IMR-90 (cell line): ENCODE results near the gene INSR. TPM values are rescaled to one million over a fixed set of nuclear protein-coding genes. Genes with fewer than 3 reads are reported as not detected.

Experiments
- ATAC-seq: fragments of 200-7000 bp; cut with Tn5 transposase; 2 replicates; pipeline ENCODE4 v1.9.1; 2020; ENCODE audit warnings: low read depth, mild to moderate bottlenecking, moderate library complexity
- BruUV-seq: library from RNA; stranded (reverse); fragments of 400-500 nt; replicated peaks from 2 replicates; lab custom pipeline; 2021; lab: Mats Ljungman, UMichigan
- CTCF ChIA-PET: fragments of 300-600 bp; formaldehyde crosslinking; extraction: SDS; loops from one replicate; lab custom pipeline; 2021; ENCODE audit warnings: antibody characterized with exemption; lab: Yijun Ruan, JAX
- POLR2A ChIA-PET: fragments of 300-600 bp; sonication (Branson Sonifier 250); formaldehyde crosslinking; loops from one replicate; lab custom pipeline; 2022; ENCODE audit warnings: antibody characterized with exemption; ENCODE audit not compliant: unreplicated experiment; lab: Charles Lee
- DNase-seq: peaks from one replicate; pipeline ENCODE4 v3.0.0; 2013
- H2AFZ ChIP-seq: replicated peaks from 2 replicates; pipeline ENCODE3; 2013; ENCODE audit warnings: low read length, mild to moderate bottlenecking; ENCODE audit not compliant: poor library complexity
- H2AK5ac ChIP-seq: 2 replicates; pipeline ENCODE4 v1.6.1; 2013; ENCODE audit warnings: low read depth, low read length, inconsistent platforms
- H2AK9ac ChIP-seq: replicated peaks from 2 replicates; pipeline ENCODE3; 2013; ENCODE audit warnings: mild to moderate bottlenecking, low read depth, low read length, moderate library complexity; ENCODE audit not compliant: poor library complexity
- H2BK120ac ChIP-seq: 2 replicates; pipeline ENCODE4 v1.6.1; 2013; ENCODE audit warnings: low read depth, low read length, inconsistent platforms
- H2BK15ac ChIP-seq: 3 replicates; pipeline ENCODE4 v1.6.1; 2013; ENCODE audit warnings: low read depth, low read length, inconsistent platforms
- H2BK20ac ChIP-seq: 2 replicates; pipeline ENCODE4 v1.6.1; 2013; ENCODE audit warnings: low read depth, mild to moderate bottlenecking, inconsistent platforms, low read length, moderate library complexity
- H2BK5ac ChIP-seq: 2 replicates; pipeline ENCODE4 v1.6.1; 2013; ENCODE audit warnings: mild to moderate bottlenecking, low read depth, low read length, inconsistent platforms; ENCODE audit not compliant: poor library complexity, severe bottlenecking
- H3K14ac ChIP-seq: replicated peaks from 2 replicates; pipeline ENCODE4 v1.6.1; 2013; ENCODE audit warnings: low read depth, low read length, inconsistent platforms
- H3K18ac ChIP-seq: 2 replicates; pipeline ENCODE4 v1.6.1; 2013; ENCODE audit warnings: low read depth, low read length, control low read depth
- H3K23ac ChIP-seq: 2 replicates; pipeline ENCODE4 v1.6.1; 2013; ENCODE audit warnings: low read depth, low read length, inconsistent platforms
- H3K27ac ChIP-seq: 2 replicates; pipeline ENCODE4 v1.5.1; 2013; ENCODE audit warnings: mild to moderate bottlenecking, control low read depth, low read length; ENCODE audit not compliant: insufficient read depth
- H3K27me3 ChIP-seq: 2 replicates; pipeline ENCODE4 v1.6.1; 2013; ENCODE audit warnings: low read length; ENCODE audit not compliant: control insufficient read depth, insufficient read depth
- H3K36me3 ChIP-seq: 2 replicates; pipeline ENCODE4 v1.6.1; 2013; ENCODE audit warnings: low read length, mixed read lengths; ENCODE audit not compliant: control insufficient read depth, insufficient read depth
- H3K4ac ChIP-seq: 2 replicates; pipeline ENCODE4 v1.6.1; 2013; ENCODE audit warnings: low read depth, low read length, inconsistent platforms
- H3K4me1 ChIP-seq: 2 replicates; pipeline ENCODE4 v1.6.1; 2013; ENCODE audit warnings: low read length, mixed read lengths; ENCODE audit not compliant: control insufficient read depth, insufficient read depth
- H3K4me2 ChIP-seq: 2 replicates; pipeline ENCODE4 v1.6.1; 2013; ENCODE audit warnings: low read depth, mild to moderate bottlenecking, control low read depth, low read length, moderate library complexity
- H3K4me3 ChIP-seq: 2 replicates; pipeline ENCODE4 v1.5.1; 2013; ENCODE audit warnings: low read depth, mild to moderate bottlenecking, control low read depth, low read length, moderate library complexity; ENCODE audit not compliant: insufficient read depth
- H3K56ac ChIP-seq: 2 replicates; pipeline ENCODE4 v1.6.1; 2013; ENCODE audit warnings: low read length, inconsistent platforms; ENCODE audit not compliant: insufficient read depth; ENCODE audit errors: extremely low read depth
- H3K79me1 ChIP-seq, 2 experiments: 2 replicates each; pipeline ENCODE4 v1.6.1; 2013; ENCODE audit warnings: low read length in 2 of 2, inconsistent platforms in 1 of 2, low read depth in 1 of 2
- H3K9ac ChIP-seq: 2 replicates; pipeline ENCODE4 v1.6.1; 2013; ENCODE audit warnings: low read depth, low read length, control low read depth
- H3K9me1 ChIP-seq: 2 replicates; pipeline ENCODE4 v1.6.1; 2013; ENCODE audit warnings: low read length, inconsistent platforms; ENCODE audit not compliant: insufficient read depth
- H3K9me3 ChIP-seq: 2 replicates; pipeline ENCODE4 v1.6.1; 2013; ENCODE audit warnings: low read length; ENCODE audit not compliant: control insufficient read depth, insufficient read depth
- H4K20me1 ChIP-seq: 2 replicates; pipeline ENCODE4 v1.6.1; 2013; ENCODE audit warnings: low read length, inconsistent platforms; ENCODE audit not compliant: insufficient read depth
- H4K5ac ChIP-seq: 2 replicates; pipeline ENCODE4 v1.6.1; 2013; ENCODE audit warnings: mild to moderate bottlenecking, low read depth, low read length, control low read depth
- H4K8ac ChIP-seq, 2 experiments: 2 replicates each; pipeline ENCODE4 v1.6.1; 2013; ENCODE audit warnings: low read depth in 2 of 2, low read length in 2 of 2, control low read depth in 1 of 2, inconsistent platforms in 1 of 2
- H4K91ac ChIP-seq: 2 replicates; pipeline ENCODE4 v1.6.1; 2013; ENCODE audit warnings: low read depth, low read length, inconsistent platforms; ENCODE audit not compliant: insufficient read depth
- BHLHE40 ChIP-seq: fragments of 150-350 bp; IDR thresholded peaks from 2 replicates; pipeline ENCODE4 v1.6.1; 2016; ENCODE audit warnings: mild to moderate bottlenecking, low read depth, low read length
- FOS ChIP-seq: fragments of 150-350 bp; IDR thresholded peaks from 2 replicates; pipeline ENCODE4 v1.6.1; 2016; ENCODE audit warnings: low read depth, low read length
- MAFK ChIP-seq: IDR thresholded peaks from 2 replicates; pipeline ENCODE4 v1.6.1; 2012; ENCODE audit warnings: low read depth, low read length, improper control_type of control experiment
- MAZ ChIP-seq: IDR thresholded peaks from 2 replicates; pipeline ENCODE4 v1.6.1; 2012; ENCODE audit warnings: low read depth, mild to moderate bottlenecking, low read length, improper control_type of control experiment, moderate library complexity, borderline replicate concordance
- MXI1 ChIP-seq: IDR thresholded peaks from 2 replicates; pipeline ENCODE4 v1.6.1; 2012; ENCODE audit warnings: low read depth, mild to moderate bottlenecking, low read length, moderate library complexity, borderline replicate concordance
- NFE2L2 ChIP-seq: fragments of 150-350 bp; IDR thresholded peaks from 2 replicates; pipeline ENCODE4 v1.6.1; 2016; ENCODE audit warnings: low read depth, mild to moderate bottlenecking, low read length
- POLR2A ChIP-seq: IDR thresholded peaks from 2 replicates; pipeline ENCODE4 v1.6.1; 2012; ENCODE audit warnings: mild to moderate bottlenecking, low read depth, low read length
- RAD21 ChIP-seq: IDR thresholded peaks from 2 replicates; pipeline ENCODE4 v1.6.1; 2012; ENCODE audit warnings: low read length, improper control_type of control experiment
- RCOR1 ChIP-seq: IDR thresholded peaks from 2 replicates; pipeline ENCODE4 v1.6.1; 2012; ENCODE audit warnings: mild to moderate bottlenecking, low read length, improper control_type of control experiment; ENCODE audit not compliant: insufficient replicate concordance
- RFX5 ChIP-seq: IDR thresholded peaks from 2 replicates; pipeline ENCODE4 v1.8.0; 2012; ENCODE audit warnings: low read depth, mild to moderate bottlenecking, low read length, moderate library complexity
- SMC3 ChIP-seq: fragments of 150-350 bp; IDR thresholded peaks from 2 replicates; pipeline ENCODE4 v1.6.1; 2016; ENCODE audit warnings: low read depth, mild to moderate bottlenecking, antibody characterized with exemption, low read length, moderate library complexity
- WGBS, 2 experiments: methylation state at CpG; one replicate each; pipeline versions ENCODE4 v1.1.5 to v1.1.7; 2013; ENCODE audit warnings: missing lambda C conversion rate in 2 of 2; ENCODE audit not compliant: insufficient read length in 1 of 2; ENCODE audit errors: extremely low coverage in 2 of 2; 5-methylcytosine and 5-hydroxymethylcytosine counted together
- dilution Hi-C: fragments of 300-500 bp; cut with HindIII; formaldehyde crosslinking; loops from one replicate; pipeline ENCODE4 v1.14.3; 2018; ENCODE audit warnings: low sequenced_read_pairs; ENCODE audit not compliant: unreplicated experiment
- in situ Hi-C: fragments of 300-500 bp; cut with MboI; formaldehyde crosslinking; loops from 3 replicates; pipeline ENCODE4 v1.14.3; 2019; ENCODE audit warnings: low sequenced_read_pairs, inconsistent platforms, mixed read lengths
- intact Hi-C: fragments of 100-400 bp; cut with micrococcal nuclease; formaldehyde crosslinking; loops from 2 replicates; pipeline ENCODE4 v1.10.0; 2022
- polyA plus RNA-seq, 3 experiments: library from polyadenylated mRNA; depleted of rRNA; stranded (reverse); fragments of >200 nt; gene quantifications; 2 replicates each; pipeline ENCODE4 v1.2.3, GENCODE V29; 2012; ENCODE audit warnings: low replicate concordance in 1 of 3
- total RNA-seq: library from RNA; depleted of rRNA; stranded (reverse); fragments of >200 nt; gene quantifications from 2 replicates; pipeline ENCODE4 v1.2.3, GENCODE V29; 2012
- TF ChIP-seq, protein P1 (sequence below): conservative IDR thresholded peaks from 2 replicates; pipeline ENCODE4 v1.5.1; 2012; ENCODE audit warnings: mild to moderate bottlenecking, low read depth, low read length, improper control_type of control experiment
- TF ChIP-seq, protein P2 (sequence below): fragments of 150-350 bp; IDR thresholded peaks from 2 replicates; pipeline ENCODE4 v1.6.1; 2016; ENCODE audit warnings: low read depth, mild to moderate bottlenecking, low read length, moderate library complexity, borderline replicate concordance

The INSR gene
- total and polyA plus RNA-seq, 2 of the 4 experiments (the other 2 are of a cell fraction), result 2.8 to 7.9 TPM

DNA sequence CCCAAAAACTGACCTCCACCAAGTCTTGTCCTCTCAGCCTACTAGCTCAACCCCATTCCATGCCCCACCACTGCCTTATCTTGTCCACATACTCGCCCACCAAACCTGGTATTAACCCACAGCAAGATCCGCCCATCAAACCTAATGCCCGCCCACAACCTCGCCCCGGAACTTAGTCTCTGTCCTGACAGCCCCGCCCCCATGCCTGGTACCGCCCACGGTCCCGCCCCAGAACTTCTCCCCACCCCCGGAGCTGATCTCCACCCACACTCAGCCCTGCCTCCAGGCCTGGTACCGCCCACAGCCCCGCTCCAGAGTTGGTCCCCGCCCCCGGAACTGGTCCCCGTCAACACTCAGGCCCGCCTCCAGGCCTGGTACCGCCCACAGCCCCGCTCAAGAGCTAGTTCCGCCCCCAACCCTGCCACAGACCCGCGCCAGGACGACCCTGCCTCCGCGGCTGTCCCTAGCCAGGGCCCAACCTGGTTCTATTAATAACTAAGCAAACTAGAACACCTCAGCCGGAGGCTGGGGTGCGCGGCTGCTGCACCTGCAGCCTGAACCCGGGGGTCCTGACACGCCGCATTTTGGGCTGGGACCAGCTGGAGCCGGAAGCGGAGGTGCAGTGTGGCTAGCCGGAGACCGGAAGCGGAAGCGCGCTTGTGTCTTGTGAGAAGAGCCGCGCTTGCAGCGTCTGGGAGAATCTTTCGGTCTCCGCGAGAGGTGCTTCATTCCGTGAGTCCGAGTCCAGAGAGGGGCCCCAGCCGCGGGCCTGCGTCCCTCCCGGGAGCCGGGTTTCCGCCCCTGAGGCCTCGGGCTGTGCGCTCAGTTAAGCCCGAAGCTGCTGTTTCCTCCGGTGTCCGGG lies 224.9 kb downstream of the INSR start, which contains the start of gene ZNF557:
Gene ZNF557, plus strand, starts transcription at position 662 of the 862 bp plus-strand sequence. CDS start 5,372 bp downstream, outside the sequence.
- Histone ChIP-seq H3K9me1 (no peaks in the 10 kb centered on the region), H3K27me3 (no peaks in the 10 kb centered on the region), H2AFZ (peak within 1 kb of the TSS; percentile 99), H3K4me1 (no peaks in the 10 kb centered on the region), H4K20me1 (no peaks in the 10 kb centered on the region), H4K8ac (peak within 1 kb of the TSS; percentile 68 to 94), H3K9me3 (peaks cover 2% of the 10 kb centered on the region; the same call in 1 of the 2 replicates), H3K9ac (peak within 1 kb of the TSS; percentile 74), H3K4me2 (peak within 1 kb of the TSS; percentile 99), H3K79me1 (peaks cover 11 to 18% of the 10 kb centered on the region in 2 experiments), H3K18ac (no peak within 1 kb of the TSS; the same call in 1 of the 2 replicates), H2BK15ac (no peak within 1 kb of the TSS; the same call in 2 of the 3 replicates), H3K56ac (peak within 1 kb of the TSS; percentile 70), H2BK5ac (peak within 1 kb of the TSS; percentile 82), H3K14ac (peak within 1 kb of the TSS; percentile 92; the same call in 1 of the 2 replicates), H3K36me3 (peaks cover 18% of the 10 kb centered on the region), H4K91ac (peak within 1 kb of the TSS; percentile 94), H3K4me3 (peak within 1 kb of the TSS; percentile 54), H2AK9ac (peak within 1 kb of the TSS; percentile 93), H3K23ac (0 out of 2 replicates have a peak within 1 kb of the TSS, but pooled peaks have one; percentile 60), H4K5ac (peak within 1 kb of the TSS; percentile 85), H2AK5ac (peak within 1 kb of the TSS; percentile 78), H2BK120ac (peak within 1 kb of the TSS; percentile 82), H3K27ac (peak within 1 kb of the TSS; percentile 72), H3K4ac (peak within 1 kb of the TSS; percentile 85), H2BK20ac (no peak within 1 kb of the TSS)
- dilution Hi-C loops, result no loop called here
- ChIA-PET POLR2A (interaction anchor here (0.5 kb wide), 1 partner anchor 792 kb away, joined by 3 read pairs; no protein-coding TSS in a partner anchor), CTCF (interaction anchor here (0.6 kb wide), 1 partner anchor 78 kb away, joined by 3 read pairs; no protein-coding TSS in a partner anchor)
- TF ChIP-seq, protein P1, sequence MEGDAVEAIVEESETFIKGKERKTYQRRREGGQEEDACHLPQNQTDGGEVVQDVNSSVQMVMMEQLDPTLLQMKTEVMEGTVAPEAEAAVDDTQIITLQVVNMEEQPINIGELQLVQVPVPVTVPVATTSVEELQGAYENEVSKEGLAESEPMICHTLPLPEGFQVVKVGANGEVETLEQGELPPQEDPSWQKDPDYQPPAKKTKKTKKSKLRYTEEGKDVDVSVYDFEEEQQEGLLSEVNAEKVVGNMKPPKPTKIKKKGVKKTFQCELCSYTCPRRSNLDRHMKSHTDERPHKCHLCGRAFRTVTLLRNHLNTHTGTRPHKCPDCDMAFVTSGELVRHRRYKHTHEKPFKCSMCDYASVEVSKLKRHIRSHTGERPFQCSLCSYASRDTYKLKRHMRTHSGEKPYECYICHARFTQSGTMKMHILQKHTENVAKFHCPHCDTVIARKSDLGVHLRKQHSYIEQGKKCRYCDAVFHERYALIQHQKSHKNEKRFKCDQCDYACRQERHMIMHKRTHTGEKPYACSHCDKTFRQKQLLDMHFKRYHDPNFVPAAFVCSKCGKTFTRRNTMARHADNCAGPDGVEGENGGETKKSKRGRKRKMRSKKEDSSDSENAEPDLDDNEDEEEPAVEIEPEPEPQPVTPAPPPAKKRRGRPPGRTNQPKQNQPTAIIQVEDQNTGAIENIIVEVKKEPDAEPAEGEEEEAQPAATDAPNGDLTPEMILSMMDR, result no peak
- no peak for TF ChIP-seq MAFK
- TF ChIP-seq NFE2L2, result no peak
- TF ChIP-seq RFX5, result no peak
- no peak for TF ChIP-seq BHLHE40
- no peak for TF ChIP-seq RCOR1
- peak; percentile 76 for TF ChIP-seq POLR2A
- no peak for TF ChIP-seq FOS
- no peak for TF ChIP-seq SMC3
- TF ChIP-seq, protein P2, sequence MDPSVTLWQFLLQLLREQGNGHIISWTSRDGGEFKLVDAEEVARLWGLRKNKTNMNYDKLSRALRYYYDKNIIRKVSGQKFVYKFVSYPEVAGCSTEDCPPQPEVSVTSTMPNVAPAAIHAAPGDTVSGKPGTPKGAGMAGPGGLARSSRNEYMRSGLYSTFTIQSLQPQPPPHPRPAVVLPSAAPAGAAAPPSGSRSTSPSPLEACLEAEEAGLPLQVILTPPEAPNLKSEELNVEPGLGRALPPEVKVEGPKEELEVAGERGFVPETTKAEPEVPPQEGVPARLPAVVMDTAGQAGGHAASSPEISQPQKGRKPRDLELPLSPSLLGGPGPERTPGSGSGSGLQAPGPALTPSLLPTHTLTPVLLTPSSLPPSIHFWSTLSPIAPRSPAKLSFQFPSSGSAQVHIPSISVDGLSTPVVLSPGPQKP, result no peak
- peak; percentile 86; the same call in 1 of the 2 replicates for TF ChIP-seq MAZ
- TF ChIP-seq MXI1, result peak; percentile 23; the same call in 1 of the 2 replicates
- TF ChIP-seq RAD21, result no peak
- DNase-seq, result peak; percentile 95
- peak; percentile 99 for ATAC-seq
- WGBS, 2 experiments, result 1% methylated on average over 19 of the region's 56 CpGs; no CpG with 5 or more reads in 1 of the 2 experiments
- in situ Hi-C loops, result no loop called here
- intact Hi-C loops, result loop anchor here (10.0 kb wide), 1 partner anchor 334 kb away; the partner anchor contains the start of genes GPR108 and TRIP10
- BruUV-seq, result no TSS peak
